NCI-H446 treated with DMSO at 0.1 percent for 48 hours (cell line): ENCODE data around the gene SRGAP2.
"Not testable (repeated sequence)": the region's sequence is repeated elsewhere in the genome, so short reads cannot be mapped to it uniquely, and the experiment has no call there.

Source experiments
- DNase-seq: peaks from one replicate; lab custom pipeline; 2025; lab: John Stamatoyannopoulos, UW

SRGAP2 gene

GRCh38 chr1:206250953-206251681 lies 47.8 kb downstream of the SRGAP2 start:
- not testable (repeated sequence) for DNase-seq

GRCh38 chr1:206252680-206253335 lies 49.5 kb downstream of the SRGAP2 start:
- not testable (repeated sequence) for DNase-seq
